GM19372 (cell line): ENCODE data around the gene MRPS12.
A peak's percentile ranks its signal among the peaks of the same experiment; 100 is the strongest.
"Not testable (repeated sequence)": the region's sequence is repeated elsewhere in the genome, so short reads cannot be mapped to it uniquely, and the experiment has no call there.

Source experiments
- ATAC-seq: cut with Tn5 transposase; IDR thresholded peaks from one replicate; pipeline ENCODE4 v1.9.1; 2021; ENCODE audit warnings: mild to moderate bottlenecking, low read depth, moderate library complexity; ENCODE audit not compliant: unreplicated experiment

Gene MRPS12

GRCh38 chr19:38930776-38931520 lies at the start of gene MRPS12:
Gene MRPS12 (plus strand): TSS chr19:38930944. CDS start chr19:38931295, 351 bp downstream.
- ATAC-seq, result peak; percentile 92

GRCh38 chr19:38883286-38883685 lies 47.5 kb upstream of the MRPS12 start:
- ATAC-seq, result no peak

GRCh38 chr19:38884691-38885090 lies 46.1 kb upstream of the MRPS12 start:
- ATAC-seq, result not testable (repeated sequence)

DNA sequence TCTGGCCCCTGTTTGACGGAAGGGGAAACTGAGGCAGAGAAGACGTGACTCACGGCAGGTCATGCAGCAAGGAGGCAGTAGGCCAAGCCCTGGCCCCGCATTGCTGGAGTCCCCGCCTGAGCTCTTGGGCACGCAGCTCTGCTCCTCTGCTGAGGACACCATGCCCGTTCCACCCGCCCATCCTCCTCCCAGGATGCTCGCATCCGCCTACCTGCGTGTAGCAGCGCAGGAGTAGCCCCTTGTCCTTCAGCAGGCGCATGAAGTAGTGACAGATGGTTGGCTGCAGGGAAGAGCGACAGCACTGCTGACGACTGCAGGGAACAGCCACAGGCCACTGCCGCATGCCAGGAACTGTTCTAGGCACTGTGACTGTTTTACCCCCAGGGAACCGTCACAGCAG lies 41.9 kb upstream of the MRPS12 start:
- ATAC-seq, result no peak

DNA sequence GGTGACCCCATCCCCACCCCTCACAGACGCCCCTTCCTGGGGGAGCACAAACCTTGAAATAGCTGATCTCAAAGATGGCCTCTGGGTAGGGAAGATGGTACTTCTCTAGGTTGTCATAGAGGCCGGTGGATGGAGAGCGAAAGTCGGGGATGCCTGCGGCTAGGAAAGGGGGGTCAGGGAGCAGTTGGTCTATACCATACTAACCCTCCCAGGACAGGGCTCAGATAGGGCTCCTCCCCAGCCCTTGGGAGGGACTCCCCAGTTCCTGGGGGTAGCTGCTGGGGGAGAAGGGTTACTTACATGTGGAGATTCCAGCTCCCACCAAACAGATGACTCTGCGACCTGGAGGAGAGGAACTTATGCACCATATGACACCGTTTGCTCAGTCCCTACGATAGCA lies 40.9 kb upstream of the MRPS12 start:
- ATAC-seq, result no peak

DNA sequence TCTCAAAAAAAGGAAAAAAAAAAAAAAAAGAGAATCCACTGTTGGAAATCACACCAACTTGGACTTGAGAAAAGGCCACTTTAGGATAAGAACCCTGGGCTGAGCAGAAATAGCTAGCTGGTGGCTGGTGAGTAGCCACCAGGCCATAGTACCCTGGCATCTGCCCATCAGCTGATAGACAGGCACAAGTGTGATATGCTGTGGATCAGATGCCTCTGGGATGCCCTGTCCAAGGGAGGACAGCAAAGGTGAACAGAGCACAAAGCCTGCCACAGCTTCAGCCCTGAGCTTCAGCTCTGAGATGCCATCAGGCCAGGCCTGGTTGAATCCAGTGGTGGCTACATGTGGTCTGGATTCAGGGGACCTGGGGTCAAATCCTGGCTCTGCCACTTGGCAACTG lies 40.1 kb upstream of the MRPS12 start:
- ATAC-seq, result no peak

- no peak for ATAC-seq
Observed at GRCh38 chr19:38891771-38892170, 39.0 kb upstream of the MRPS12 start.

DNA sequence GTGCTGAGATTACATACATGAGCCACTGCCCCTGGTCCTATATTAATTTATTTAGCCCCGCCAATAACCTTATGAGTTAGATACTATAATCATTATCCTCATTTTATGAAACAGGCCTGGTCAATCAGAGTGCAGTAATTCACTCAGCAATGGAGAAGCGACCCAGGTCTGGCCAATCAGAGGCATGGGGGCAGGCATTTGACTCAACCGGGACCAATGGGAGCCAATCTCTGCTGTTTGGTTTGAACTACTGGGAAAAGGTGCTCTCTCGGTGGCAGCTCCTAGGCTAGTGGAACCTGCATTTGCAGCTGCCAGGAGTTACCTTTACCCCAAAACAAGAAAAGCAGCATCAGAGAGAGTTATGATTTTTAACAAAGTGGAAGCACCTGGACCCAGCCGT lies 37.9 kb upstream of the MRPS12 start:
- ATAC-seq, result no peak

- ATAC-seq, result no peak
Observed at GRCh38 chr19:38893341-38893771, 37.4 kb upstream of the MRPS12 start.

DNA sequence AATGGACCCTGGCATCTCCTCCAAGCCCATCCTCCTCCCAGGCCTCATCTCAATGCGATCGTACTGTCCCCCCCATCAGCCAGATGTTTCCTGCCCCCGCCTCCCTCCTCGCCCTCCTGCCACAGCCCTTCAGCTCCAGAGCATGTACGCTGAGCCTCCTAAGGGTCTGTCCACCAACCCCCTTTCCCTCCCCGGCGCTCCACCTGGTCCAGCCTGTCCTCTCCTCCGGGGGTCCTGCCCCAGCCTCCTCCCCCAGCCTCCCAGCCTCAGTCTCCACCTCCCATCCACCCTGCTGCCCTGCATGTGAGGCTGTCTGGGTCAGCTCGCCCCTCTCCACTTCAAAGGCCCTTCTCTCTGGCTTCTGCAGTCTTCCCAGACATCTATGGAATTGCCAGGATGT lies 35.8 kb upstream of the MRPS12 start:
- ATAC-seq, result no peak

- no peak for ATAC-seq
Observed at GRCh38 chr19:38898788-38899446, 31.8 kb upstream of the MRPS12 start.

DNA sequence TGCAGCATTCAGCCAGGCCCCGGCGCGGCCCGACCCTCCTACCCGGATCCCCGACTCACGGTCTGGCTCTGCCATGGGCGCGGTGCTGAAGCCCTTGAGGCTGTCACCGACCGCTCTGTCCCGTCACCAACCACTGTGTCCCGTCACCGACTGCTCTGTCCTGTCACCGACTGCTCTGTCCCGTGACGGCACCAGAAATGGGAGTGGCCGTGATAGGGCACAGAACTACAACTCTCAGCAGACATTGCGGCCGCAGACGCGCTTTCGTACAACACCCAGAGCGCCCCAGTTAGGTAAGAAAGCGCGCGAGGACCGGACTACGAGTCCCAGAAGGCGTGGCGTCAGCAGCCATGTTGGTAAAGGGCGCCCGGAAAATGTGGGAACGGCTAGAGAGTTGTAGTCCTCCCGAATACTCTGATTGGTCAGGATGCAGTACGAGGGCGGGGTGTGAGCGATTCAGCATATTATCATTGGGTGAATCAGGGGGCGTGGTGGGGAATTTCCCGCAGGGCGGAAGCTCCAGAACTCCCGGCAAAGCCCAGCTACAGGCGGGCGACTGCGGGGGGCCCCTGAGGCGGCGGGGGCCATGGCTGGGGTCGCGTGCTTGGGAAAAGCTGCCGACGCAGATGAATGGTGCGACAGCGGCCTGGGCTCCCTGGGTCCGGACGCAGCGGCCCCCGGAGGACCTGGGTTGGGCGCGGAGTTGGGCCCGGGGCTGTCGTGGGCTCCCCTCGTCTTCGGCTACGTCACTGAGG lies 31.1 kb upstream of the MRPS12 start, which contains the start of the genes NFKBIB and SIRT2:
Gene NFKBIB (plus strand): TSS at position 523 of the 755 bp plus-strand sequence. CDS start 64 bp downstream, at position 587.
Gene SIRT2 (minus strand): TSS at position 172 of the 755 bp plus-strand sequence. CDS start 97 bp downstream, at position 75.
- peak; percentile 88 for ATAC-seq

DNA sequence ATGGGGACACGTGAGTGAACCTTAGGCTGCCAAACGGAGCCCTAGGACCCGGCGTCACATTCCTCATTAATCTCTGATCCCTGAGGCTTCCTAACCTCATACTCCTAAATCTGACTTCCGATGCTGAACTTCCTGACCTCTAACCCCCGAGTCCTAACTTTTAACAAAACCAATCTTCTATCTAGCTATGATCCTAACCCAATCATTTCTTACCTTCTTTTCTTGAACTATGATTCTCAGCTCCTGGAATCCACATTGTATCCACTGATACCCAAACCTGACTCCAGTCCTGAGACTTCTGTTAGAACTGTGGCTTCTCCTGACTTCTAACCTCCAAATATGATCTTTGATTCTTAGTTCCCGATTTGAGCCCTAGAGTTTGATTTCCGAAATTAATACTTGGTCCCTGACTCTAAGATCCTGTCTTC lies 30.5 kb upstream of the MRPS12 start:
- ATAC-seq, result no peak

GRCh38 chr19:38900743-38901190 lies 30.0 kb upstream of the MRPS12 start:
- ATAC-seq, result no peak

- ATAC-seq, result no peak
Observed at GRCh38 chr19:38901683-38902082, 29.1 kb upstream of the MRPS12 start.

- no peak for ATAC-seq
Observed at GRCh38 chr19:38904581-38905539, 25.9 kb upstream of the MRPS12 start.

GRCh38 chr19:38905620-38906019 lies 25.1 kb upstream of the MRPS12 start:
- no peak for ATAC-seq

GRCh38 chr19:38907227-38907626 lies 23.5 kb upstream of the MRPS12 start:
- no peak for ATAC-seq

- ATAC-seq, result no peak
Observed at GRCh38 chr19:38907670-38908069, 23.1 kb upstream of the MRPS12 start.

GRCh38 chr19:38908911-38909310 lies 21.8 kb upstream of the MRPS12 start:
- ATAC-seq, result no peak
